ENCODE data around the gene ZBTB45. TPM values are rescaled to one million over a fixed set of nuclear protein-coding genes. Genes with fewer than 3 reads are reported as not detected.
A peak's percentile ranks its signal among the peaks of the same experiment; 100 is the strongest.

ZBTB45 gene
- total RNA-seq, 3 donors from 2014 or later (not counting 1 experiment from before 2014, with no cell fraction given) = 9.6 to 12.6 (median 9.8) TPM

DNA sequence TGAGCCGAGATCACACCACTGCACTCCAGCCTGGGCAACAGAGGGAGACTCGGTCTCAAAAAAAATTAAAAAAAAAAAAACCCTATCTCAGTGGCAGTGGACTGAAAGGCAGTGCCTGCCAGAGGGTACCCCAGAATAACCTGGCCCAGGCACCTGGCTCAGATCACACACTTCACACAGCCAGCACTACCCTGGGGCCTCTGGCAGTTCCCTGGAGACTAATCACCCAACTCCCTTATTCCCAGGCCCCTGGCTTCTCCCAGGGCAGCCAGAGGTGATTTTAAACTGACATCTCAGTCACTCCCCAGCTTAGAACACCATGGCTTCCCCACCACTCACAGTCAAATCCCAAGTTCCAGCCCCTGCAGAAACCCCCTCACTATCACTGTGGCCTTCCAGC, 4.4 kb downstream of the ZBTB45 start:
- Histone ChIP-seq H3K36me3 (ENCODE audit: control insufficient read depth, insufficient read depth, low read length) (peaks cover 16% of the 10 kb centered on the region), H3K4me1 (ENCODE audit: control insufficient read depth, insufficient read depth, low read length) (peaks cover 51% of the 10 kb centered on the region), H3K27me3 (ENCODE audit: control insufficient read depth, insufficient read depth, low read length) (no peaks in the 10 kb centered on the region), H3K9me3 (ENCODE audit: control insufficient read depth, insufficient read depth, low read length) (no peaks in the 10 kb centered on the region), H3K27ac (ENCODE audit: low read length) (no peak overlapping the region), H3K4me3 (ENCODE audit: low read length) (no peak overlapping the region)
- peak overlapping the region in 1 of 2 donors; percentile 23 for H3K27ac Mint-ChIP-seq
- ATAC-seq (no peak), DNase-seq (no peak)
- intact Hi-C loops (cut with micrococcal nuclease) = no loop called here
- H3K4me3 Mint-ChIP-seq = peak overlapping the region; percentile 65
- no peaks in the 10 kb centered on the region for H3K9me3 Mint-ChIP-seq
- H3K27me3 Mint-ChIP-seq (ENCODE audit: low read depth in 2 of 2) = no peaks in the 10 kb centered on the region
- H3K36me3 Mint-ChIP-seq = no peaks in the 10 kb centered on the region
- TF ChIP-seq CTCF (IDR thresholded peaks at IDR 0.05) = no peak
- peaks cover 22 to 54% of the 10 kb centered on the region in 2 donors for H3K4me1 Mint-ChIP-seq
- 90% methylated on average over 2 of the region's 2 CpGs for WGBS (ENCODE audit: insufficient coverage)

- no peaks in the 10 kb centered on the region for H3K27me3 Mint-ChIP-seq (ENCODE audit: low read depth in 2 of 2)
- Histone ChIP-seq H3K27me3 (ENCODE audit: control insufficient read depth, insufficient read depth, low read length) (no peaks in the 10 kb centered on the region), H3K9me3 (ENCODE audit: control insufficient read depth, insufficient read depth, low read length) (no peaks in the 10 kb centered on the region), H3K27ac (ENCODE audit: low read length) (no peak overlapping the region), H3K4me3 (ENCODE audit: low read length) (no peak overlapping the region), H3K36me3 (ENCODE audit: control insufficient read depth, insufficient read depth, low read length) (peaks cover 16% of the 10 kb centered on the region), H3K4me1 (ENCODE audit: control insufficient read depth, insufficient read depth, low read length) (peaks cover 44% of the 10 kb centered on the region)
- peaks cover 15 to 48% of the 10 kb centered on the region in 2 donors for H3K4me1 Mint-ChIP-seq
- ATAC-seq (no peak), DNase-seq (peak in 1 of 2 donors; percentile 12)
- peak overlapping the region; percentile 47 for H3K4me3 Mint-ChIP-seq
- H3K36me3 Mint-ChIP-seq = no peaks in the 10 kb centered on the region
- intact Hi-C loops (cut with micrococcal nuclease) = loop anchor here (1.0 kb wide), 1 partner anchor 67 kb away; no protein-coding TSS in a partner anchor
- H3K9me3 Mint-ChIP-seq = no peaks in the 10 kb centered on the region
- no peak for TF ChIP-seq CTCF (IDR thresholded peaks at IDR 0.05)
- 83% methylated on average over 3 of the region's 3 CpGs for WGBS (ENCODE audit: insufficient coverage)
- peak overlapping the region; percentile 76 to 85 for H3K27ac Mint-ChIP-seq
Observed at GRCh38 chr19:58514564-58515022, 5.0 kb downstream of the ZBTB45 start.

DNA sequence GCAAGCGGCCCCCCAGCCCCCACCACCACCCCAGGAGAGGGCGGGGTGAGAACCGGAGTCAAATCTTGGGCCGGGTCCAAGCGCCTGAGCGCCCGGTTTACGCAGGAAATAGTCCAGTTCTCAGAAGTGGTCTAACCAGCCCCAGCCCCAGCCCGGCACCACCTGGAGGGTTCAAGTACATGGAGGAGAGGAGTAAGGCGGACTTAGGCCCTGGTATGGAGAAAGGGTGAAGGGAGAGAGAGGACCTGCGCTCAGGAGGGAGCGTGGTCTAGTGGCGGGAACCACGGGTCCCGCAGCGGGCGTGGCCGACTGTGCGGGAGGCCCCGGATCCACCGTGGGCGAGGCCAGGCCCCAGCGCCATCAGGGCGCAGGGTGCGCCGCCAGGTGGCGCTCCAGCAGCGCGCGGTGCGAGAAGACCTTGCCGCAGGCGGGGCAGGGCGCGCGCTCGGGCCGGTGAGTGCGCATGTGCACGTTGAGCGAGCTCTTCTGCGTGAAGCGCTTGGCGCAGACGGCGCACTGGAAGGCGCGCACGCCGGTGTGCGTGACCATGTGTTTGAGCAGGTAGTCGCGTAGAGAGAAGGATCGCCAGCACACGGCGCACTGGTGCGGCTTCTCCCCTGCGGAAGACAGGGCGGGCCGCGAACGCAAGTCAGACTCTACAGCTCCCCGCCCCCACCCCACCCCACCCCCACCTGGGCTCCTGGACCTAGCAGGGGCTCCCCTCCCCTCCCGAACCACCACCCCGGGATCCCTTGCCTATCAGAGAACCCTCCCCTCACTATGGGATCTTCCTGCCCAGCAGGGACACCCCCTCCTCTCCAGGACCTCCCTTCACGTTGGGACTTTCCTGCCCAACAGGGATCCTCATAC, 5.7 kb downstream of the ZBTB45 start:
- no peak overlapping the region for H3K4me3 ChIP-seq (ENCODE audit: low read length)
- no peaks in the 10 kb centered on the region for H3K9me3 ChIP-seq (ENCODE audit: control insufficient read depth, insufficient read depth, low read length)
- peak overlapping the region; percentile 64 for H3K27ac ChIP-seq (ENCODE audit: low read length)
- intact Hi-C loops (cut with micrococcal nuclease) = loop anchor here (1.0 kb wide), 1 partner anchor 67 kb away; no protein-coding TSS in a partner anchor
- 10% methylated on average over 65 of the region's 66 CpGs for WGBS (ENCODE audit: insufficient coverage)
- ATAC-seq (peak; percentile 95 to 97 (median 96)), DNase-seq (peak; percentile 91 to 98)
- no peaks in the 10 kb centered on the region for H3K27me3 ChIP-seq (ENCODE audit: control insufficient read depth, insufficient read depth, low read length)
- Mint-ChIP-seq H3K36me3 (no peaks in the 10 kb centered on the region), H3K4me3 (peak overlapping the region; percentile 84), H3K27ac (peak overlapping the region; percentile 76 to 85), H3K27me3 (ENCODE audit: low read depth in 2 of 2) (no peaks in the 10 kb centered on the region), H3K4me1 (peaks cover 10 to 41% of the 10 kb centered on the region in 2 donors), H3K9me3 (no peaks in the 10 kb centered on the region)
- peaks cover 16% of the 10 kb centered on the region for H3K36me3 ChIP-seq (ENCODE audit: control insufficient read depth, insufficient read depth, low read length)
- H3K4me1 ChIP-seq (ENCODE audit: control insufficient read depth, insufficient read depth, low read length) = peaks cover 41% of the 10 kb centered on the region
- TF ChIP-seq CTCF (IDR thresholded peaks at IDR 0.05) = peak; percentile 79

Measured in natural killer cell (primary cell).